ENCODE results near the gene ARID4B. TPM values are rescaled to one million over a fixed set of nuclear protein-coding genes. Genes with fewer than 3 reads are reported as not detected.

The ARID4B gene
- total RNA-seq, 1 experiment from 2014 or later = 28.3 TPM

GRCh38 chr1:235158680-235159079 is 169.3 kb downstream of the ARID4B start:
- H3K9me3 ChIP-seq (replicated peaks) = no peaks in the 10 kb centered on the region
- no peak for DNase-seq (ENCODE audit: low read depth in 1 of 2, low spot score in 2 of 2)
- no peak overlapping the region for H3K27ac ChIP-seq
- peaks cover 60% of the 10 kb centered on the region for H3K36me3 ChIP-seq
- H3K27me3 ChIP-seq (replicated peaks) = no peaks in the 10 kb centered on the region
- H3K4me1 ChIP-seq (replicated peaks) = peaks cover 9% of the 10 kb centered on the region
- H3K4me3 ChIP-seq = no peak overlapping the region

DNA sequence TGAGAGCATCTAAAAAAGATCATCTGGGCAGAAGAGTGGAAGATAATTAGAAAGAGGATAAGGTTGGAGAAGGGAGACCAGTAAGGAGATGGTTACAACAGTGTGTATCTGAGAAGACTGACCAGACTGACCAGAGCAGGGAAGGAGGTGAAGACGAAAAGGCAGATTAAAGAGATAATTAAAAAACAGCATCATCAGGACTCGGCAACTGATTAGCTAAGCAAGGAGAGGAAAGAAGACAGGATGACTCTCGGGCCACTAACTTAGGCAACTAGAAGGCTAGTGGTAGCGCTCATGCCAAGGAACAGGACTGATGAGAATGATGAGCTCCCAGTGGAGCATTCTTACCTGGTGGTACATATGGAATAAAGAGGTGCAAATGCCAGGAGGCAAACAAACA is 170.8 kb downstream of the ARID4B start:
- Histone ChIP-seq H3K36me3 (peaks cover 70% of the 10 kb centered on the region), H3K27ac (no peak overlapping the region), H3K9me3 (replicated peaks) (no peaks in the 10 kb centered on the region), H3K4me1 (replicated peaks) (peaks cover 9% of the 10 kb centered on the region), H3K4me3 (no peak overlapping the region), H3K27me3 (replicated peaks) (no peaks in the 10 kb centered on the region)
- DNase-seq (ENCODE audit: low read depth in 1 of 2, low spot score in 2 of 2) = no peak

DNA sequence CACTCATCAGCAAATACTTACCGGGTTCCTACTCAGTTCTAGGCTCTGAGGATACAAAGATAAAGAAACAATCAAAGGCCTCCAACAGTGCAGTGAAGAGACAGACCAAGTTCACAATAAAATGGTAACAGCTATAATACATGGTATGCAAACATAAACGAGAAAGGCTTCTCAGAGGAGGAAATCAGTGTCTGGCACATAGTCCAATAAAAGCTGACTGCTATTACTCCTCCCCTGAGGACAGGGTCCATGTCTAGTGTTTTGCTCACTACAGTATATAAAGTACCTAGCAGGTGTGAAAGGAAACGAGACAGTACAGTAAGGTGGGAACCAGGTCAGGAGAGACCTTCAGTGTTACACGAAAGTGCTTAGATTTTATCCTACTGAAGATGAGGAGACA is 171.2 kb downstream of the ARID4B start:
- H3K36me3 ChIP-seq = peaks cover 75% of the 10 kb centered on the region
- no peaks in the 10 kb centered on the region for H3K27me3 ChIP-seq (replicated peaks)
- H3K27ac ChIP-seq = no peak overlapping the region
- H3K9me3 ChIP-seq (replicated peaks) = no peaks in the 10 kb centered on the region
- no peak for DNase-seq (ENCODE audit: low read depth in 1 of 2, low spot score in 2 of 2)
- H3K4me3 ChIP-seq = no peak overlapping the region
- peaks cover 7% of the 10 kb centered on the region for H3K4me1 ChIP-seq (replicated peaks)

- Histone ChIP-seq H3K9me3 (replicated peaks) (no peaks in the 10 kb centered on the region), H3K4me1 (replicated peaks) (peaks cover 5% of the 10 kb centered on the region; the same call in 1 of the 2 replicates), H3K36me3 (peaks cover 79% of the 10 kb centered on the region), H3K4me3 (no peak overlapping the region), H3K27me3 (replicated peaks) (no peaks in the 10 kb centered on the region), H3K27ac (no peak overlapping the region)
- no peak for DNase-seq (ENCODE audit: low read depth in 1 of 2, low spot score in 2 of 2)
These were observed 171.7 kb downstream of the ARID4B start for GRCh38 chr1:235156265-235156664.

DNA sequence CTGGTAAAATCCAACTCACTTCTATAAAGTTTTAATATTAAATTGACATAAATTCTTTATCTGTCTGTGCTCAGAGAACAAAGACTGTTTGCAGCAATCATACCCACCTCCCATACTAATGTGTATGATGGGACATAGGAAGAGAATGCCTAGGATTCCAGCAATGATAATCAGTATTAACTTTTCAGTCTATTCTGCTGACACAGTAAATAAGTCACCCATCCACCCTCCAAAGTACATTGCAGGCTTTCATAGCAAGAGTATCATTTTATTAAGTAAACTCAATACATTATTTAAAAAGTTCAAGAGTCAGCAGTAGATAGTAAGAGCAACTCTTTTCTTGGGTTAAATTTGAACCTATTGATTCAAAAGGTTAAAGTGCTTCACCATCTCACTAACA is 175.7 kb downstream of the ARID4B start:
- H3K9me3 ChIP-seq (replicated peaks) = no peaks in the 10 kb centered on the region
- no peak for DNase-seq (ENCODE audit: low read depth in 1 of 2, low spot score in 2 of 2)
- H3K4me1 ChIP-seq (replicated peaks) = no peaks in the 10 kb centered on the region

DNA sequence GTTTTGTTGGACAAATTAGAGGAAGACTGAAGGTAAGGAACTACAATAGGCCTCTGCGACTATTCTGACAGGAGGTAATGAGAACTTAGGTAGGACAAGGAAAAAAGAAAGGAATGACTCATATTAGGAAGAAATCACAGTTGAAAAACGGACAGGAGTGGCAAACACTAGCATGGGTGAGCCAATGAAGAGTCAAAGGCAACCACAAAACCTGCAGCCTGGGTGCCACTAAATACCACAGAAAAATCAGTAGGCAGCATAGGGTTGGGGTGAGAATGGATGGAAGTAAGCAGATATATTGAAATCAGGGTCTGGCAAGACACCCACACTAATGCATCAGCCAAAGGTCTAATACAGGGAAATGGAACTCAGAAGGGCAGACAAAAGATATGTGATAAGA is 176.9 kb downstream of the ARID4B start:
- H3K27me3 ChIP-seq (replicated peaks) = no peaks in the 10 kb centered on the region
- no peak overlapping the region for H3K27ac ChIP-seq
- H3K4me3 ChIP-seq = no peak overlapping the region
- no peaks in the 10 kb centered on the region for H3K4me1 ChIP-seq (replicated peaks)
- DNase-seq (ENCODE audit: low read depth in 1 of 2, low spot score in 2 of 2) = no peak
- H3K36me3 ChIP-seq = peaks cover 82% of the 10 kb centered on the region
- no peaks in the 10 kb centered on the region for H3K9me3 ChIP-seq (replicated peaks)

More for the DNA sequence above, 175.7 kb downstream of the ARID4B start:
- Histone ChIP-seq H3K27ac (no peak overlapping the region), H3K4me3 (no peak overlapping the region), H3K36me3 (peaks cover 82% of the 10 kb centered on the region), H3K27me3 (replicated peaks) (no peaks in the 10 kb centered on the region)

- no peak overlapping the region for H3K27ac ChIP-seq
- H3K27me3 ChIP-seq (replicated peaks) = no peaks in the 10 kb centered on the region
- peaks cover 89% of the 10 kb centered on the region for H3K36me3 ChIP-seq
- no peaks in the 10 kb centered on the region for H3K4me1 ChIP-seq (replicated peaks)
- H3K4me3 ChIP-seq = no peak overlapping the region
- no peak for DNase-seq (ENCODE audit: low read depth in 1 of 2, low spot score in 2 of 2)
- H3K9me3 ChIP-seq (replicated peaks) = no peaks in the 10 kb centered on the region
These were observed 178.2 kb downstream of the ARID4B start for GRCh38 chr1:235149824-235150223.

- Histone ChIP-seq H3K27me3 (replicated peaks) (no peaks in the 10 kb centered on the region), H3K9me3 (replicated peaks) (no peaks in the 10 kb centered on the region), H3K4me1 (replicated peaks) (no peaks in the 10 kb centered on the region), H3K27ac (no peak overlapping the region), H3K36me3 (peaks cover 89% of the 10 kb centered on the region), H3K4me3 (no peak overlapping the region)
- no peak for DNase-seq (ENCODE audit: low read depth in 1 of 2, low spot score in 2 of 2)
These were observed 180.7 kb downstream of the ARID4B start for GRCh38 chr1:235147269-235147668.

DNA sequence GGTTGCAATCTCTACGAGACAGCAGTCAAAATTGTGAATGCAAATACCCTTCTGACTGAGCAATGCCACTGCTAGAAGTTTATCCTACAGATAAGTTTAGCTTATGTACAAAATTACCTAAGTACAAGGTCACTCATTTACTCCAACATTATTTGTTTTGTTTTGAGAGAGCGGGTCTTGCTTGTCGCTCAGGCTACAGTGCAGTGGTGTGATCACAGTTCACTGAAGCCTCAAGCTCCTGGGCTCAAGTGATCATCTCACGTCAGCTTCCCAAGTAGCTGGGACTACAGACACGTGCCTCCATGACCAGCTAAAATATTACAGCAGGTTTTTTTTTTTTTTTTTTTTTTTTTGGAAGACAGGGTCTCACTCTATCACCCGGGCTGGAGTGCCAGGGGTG is 182.3 kb downstream of the ARID4B start:
- Histone ChIP-seq H3K36me3 (peaks cover 79% of the 10 kb centered on the region), H3K4me3 (no peak overlapping the region)

GRCh38 chr1:235142991-235143390 is 185.0 kb downstream of the ARID4B start:
- H3K4me3 ChIP-seq = no peak overlapping the region
- H3K36me3 ChIP-seq = peaks cover 80% of the 10 kb centered on the region
- no peaks in the 10 kb centered on the region for H3K27me3 ChIP-seq (replicated peaks)
- no peak overlapping the region for H3K27ac ChIP-seq
- no peaks in the 10 kb centered on the region for H3K9me3 ChIP-seq (replicated peaks)
- no peaks in the 10 kb centered on the region for H3K4me1 ChIP-seq (replicated peaks)
- DNase-seq (ENCODE audit: low read depth in 1 of 2, low spot score in 2 of 2) = no peak

More for the DNA sequence above, 182.3 kb downstream of the ARID4B start:
- H3K9me3 ChIP-seq (replicated peaks) = no peaks in the 10 kb centered on the region
- no peak for DNase-seq (ENCODE audit: low read depth in 1 of 2, low spot score in 2 of 2)
- H3K4me1 ChIP-seq (replicated peaks) = no peaks in the 10 kb centered on the region
- H3K27me3 ChIP-seq (replicated peaks) = no peaks in the 10 kb centered on the region
- H3K27ac ChIP-seq = no peak overlapping the region

- no peaks in the 10 kb centered on the region for H3K27me3 ChIP-seq (replicated peaks)
- DNase-seq (ENCODE audit: low read depth in 1 of 2, low spot score in 2 of 2) = no peak
- no peak overlapping the region for H3K27ac ChIP-seq
- peaks cover 74% of the 10 kb centered on the region for H3K36me3 ChIP-seq
- no peak overlapping the region for H3K4me3 ChIP-seq
- no peaks in the 10 kb centered on the region for H3K9me3 ChIP-seq (replicated peaks)
- peaks cover 7% of the 10 kb centered on the region; the same call in 1 of the 2 replicates for H3K4me1 ChIP-seq (replicated peaks)
These were observed 188.7 kb downstream of the ARID4B start for GRCh38 chr1:235139315-235139714.

GRCh38 chr1:235138821-235139220 is 189.2 kb downstream of the ARID4B start:
- no peak for DNase-seq (ENCODE audit: low read depth in 1 of 2, low spot score in 2 of 2)
- H3K27ac ChIP-seq = no peak overlapping the region
- H3K9me3 ChIP-seq (replicated peaks) = no peaks in the 10 kb centered on the region
- H3K36me3 ChIP-seq = peaks cover 75% of the 10 kb centered on the region
- H3K4me3 ChIP-seq = no peak overlapping the region
- peaks cover 7% of the 10 kb centered on the region; the same call in 1 of the 2 replicates for H3K4me1 ChIP-seq (replicated peaks)
- no peaks in the 10 kb centered on the region for H3K27me3 ChIP-seq (replicated peaks)

GRCh38 chr1:235136111-235136510 is 191.9 kb downstream of the ARID4B start:
- no peak overlapping the region for H3K4me3 ChIP-seq
- no peak overlapping the region for H3K27ac ChIP-seq
- DNase-seq (ENCODE audit: low read depth in 1 of 2, low spot score in 2 of 2) = no peak
- no peaks in the 10 kb centered on the region for H3K9me3 ChIP-seq (replicated peaks)
- peaks cover 7% of the 10 kb centered on the region; the same call in 1 of the 2 replicates for H3K4me1 ChIP-seq (replicated peaks)
- no peaks in the 10 kb centered on the region for H3K27me3 ChIP-seq (replicated peaks)
- peaks cover 79% of the 10 kb centered on the region for H3K36me3 ChIP-seq

DNA sequence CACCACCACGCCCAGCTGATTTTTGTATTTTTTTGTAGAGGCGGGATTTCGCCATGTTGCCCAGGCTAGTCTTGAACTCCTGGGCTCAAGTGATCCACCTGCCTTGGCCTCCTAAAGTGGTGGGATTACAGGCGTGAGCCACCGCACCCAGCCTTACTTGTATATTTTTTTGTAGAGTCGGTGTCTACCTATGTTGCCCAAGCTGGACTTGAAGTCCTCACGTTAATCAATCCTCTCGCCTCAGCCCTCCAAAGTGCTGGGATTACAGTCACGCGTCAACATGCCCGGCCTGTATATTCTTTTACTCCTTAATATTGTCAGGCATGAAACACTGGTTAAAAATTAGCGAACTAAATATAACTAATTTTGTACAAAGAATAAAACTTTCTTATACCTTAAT is 193.8 kb downstream of the ARID4B start:
- H3K4me3 ChIP-seq = no peak overlapping the region
- H3K27me3 ChIP-seq (replicated peaks) = no peaks in the 10 kb centered on the region
- H3K9me3 ChIP-seq (replicated peaks) = no peaks in the 10 kb centered on the region
- peaks cover 8% of the 10 kb centered on the region for H3K4me1 ChIP-seq (replicated peaks)
- H3K36me3 ChIP-seq = peaks cover 74% of the 10 kb centered on the region
- DNase-seq (ENCODE audit: low read depth in 1 of 2, low spot score in 2 of 2) = no peak
- H3K27ac ChIP-seq = no peak overlapping the region

GRCh38 chr1:235133086-235133485 is 194.9 kb downstream of the ARID4B start:
- DNase-seq (ENCODE audit: low read depth in 1 of 2, low spot score in 2 of 2) = no peak
- H3K4me3 ChIP-seq = no peak overlapping the region
- H3K27me3 ChIP-seq (replicated peaks) = no peaks in the 10 kb centered on the region
- H3K4me1 ChIP-seq (replicated peaks) = peaks cover 12% of the 10 kb centered on the region
- no peaks in the 10 kb centered on the region for H3K9me3 ChIP-seq (replicated peaks)
- no peak overlapping the region for H3K27ac ChIP-seq
- peaks cover 69% of the 10 kb centered on the region for H3K36me3 ChIP-seq
